Type B pancreatic cell (in vitro differentiated cells): ENCODE data around the gene ZNF311. TPM values are rescaled to one million over a fixed set of nuclear protein-coding genes. Genes with fewer than 3 reads are reported as not detected.

Experiments used
- DNase-seq: peaks from one replicate; pipeline ENCODE4 v3.0.0; 2021; ENCODE audit warnings: mixed read lengths; ENCODE audit not compliant: unreplicated experiment; ENCODE audit errors: extremely low spot score
- H3K27ac Mint-ChIP-seq: 2 replicates; pipeline ENCODE4 v1.8.0; 2021; ENCODE audit warnings: mild to moderate bottlenecking, mixed read lengths
- H3K27me3 Mint-ChIP-seq: 2 replicates; pipeline ENCODE4 v1.8.0; 2021; ENCODE audit warnings: mixed read lengths
- H3K36me3 Mint-ChIP-seq: 2 replicates; pipeline ENCODE4 v1.8.0; 2021; ENCODE audit warnings: mixed read lengths
- H3K4me1 Mint-ChIP-seq: one replicate; pipeline ENCODE4 v1.8.0; 2021; ENCODE audit warnings: mixed read lengths; ENCODE audit not compliant: unreplicated experiment
- H3K4me3 Mint-ChIP-seq: 2 replicates; pipeline ENCODE4 v1.8.0; 2021; ENCODE audit warnings: mild to moderate bottlenecking, mixed read lengths
- H3K9me3 Mint-ChIP-seq: 2 replicates; pipeline ENCODE4 v1.8.0; 2021; ENCODE audit warnings: mixed read lengths
- CTCF ChIP-seq: fragments of 200-600 bp; sonication (generic); conservative IDR thresholded peaks from 2 replicates; pipeline ENCODE4 v1.5.0; 2021; ENCODE audit warnings: antibody characterized with exemption, mild to moderate bottlenecking
- total RNA-seq: library from RNA; stranded (reverse); gene quantifications from 2 replicates; pipeline ENCODE4 v1.2.1, GENCODE V29; 2021; ENCODE audit warnings: low replicate concordance

Gene ZNF311
- total RNA-seq, 1 donor from 2014 or later = 0.68 TPM

GRCh38 chr6:28981833-28982475 lies 23.2 kb downstream of the ZNF311 start:
- Mint-ChIP-seq H3K27me3 (peaks cover 13% of the 10 kb centered on the region), H3K27ac (peak overlapping the region; percentile 94), H3K9me3 (peaks cover 11% of the 10 kb centered on the region), H3K36me3 (peaks cover 14% of the 10 kb centered on the region), H3K4me3 (peak overlapping the region; percentile 92), H3K4me1 (peaks cover 54% of the 10 kb centered on the region)
- TF ChIP-seq CTCF = no peak
- DNase-seq = peak; percentile 79

GRCh38 chr6:28981431-28981832 lies 23.7 kb downstream of the ZNF311 start:
- Mint-ChIP-seq H3K27ac (peak overlapping the region; percentile 94), H3K27me3 (peaks cover 16% of the 10 kb centered on the region), H3K4me3 (peak overlapping the region; percentile 92), H3K36me3 (peaks cover 10% of the 10 kb centered on the region), H3K9me3 (peaks cover 6% of the 10 kb centered on the region), H3K4me1 (peaks cover 54% of the 10 kb centered on the region)
- no peak for DNase-seq
- TF ChIP-seq CTCF = peak; percentile 60

GRCh38 chr6:28980852-28981430 lies 24.2 kb downstream of the ZNF311 start:
- Mint-ChIP-seq H3K27ac (peak overlapping the region; percentile 94), H3K4me3 (peak overlapping the region; percentile 92), H3K27me3 (peaks cover 16% of the 10 kb centered on the region), H3K36me3 (peaks cover 10% of the 10 kb centered on the region), H3K9me3 (peaks cover 4% of the 10 kb centered on the region), H3K4me1 (peaks cover 49% of the 10 kb centered on the region)
- peak; percentile 74 for TF ChIP-seq CTCF
- DNase-seq = no peak

GRCh38 chr6:28980137-28980851 lies 24.8 kb downstream of the ZNF311 start:
- peaks cover 13% of the 10 kb centered on the region for H3K27me3 Mint-ChIP-seq
- H3K4me3 Mint-ChIP-seq = peak overlapping the region; percentile 92
- H3K4me1 Mint-ChIP-seq = peaks cover 44% of the 10 kb centered on the region
- peaks cover under 1% of the 10 kb centered on the region for H3K9me3 Mint-ChIP-seq
- H3K27ac Mint-ChIP-seq = peak overlapping the region; percentile 94
- no peak for TF ChIP-seq CTCF
- no peak for DNase-seq
- H3K36me3 Mint-ChIP-seq = peaks cover 5% of the 10 kb centered on the region

- peak overlapping the region; percentile 92 for H3K4me3 Mint-ChIP-seq
- H3K27me3 Mint-ChIP-seq = peaks cover 12% of the 10 kb centered on the region
- peak overlapping the region; percentile 94 for H3K27ac Mint-ChIP-seq
- no peaks in the 10 kb centered on the region for H3K9me3 Mint-ChIP-seq
- no peak for TF ChIP-seq CTCF
- DNase-seq = no peak
- H3K36me3 Mint-ChIP-seq = peaks cover 5% of the 10 kb centered on the region
- peaks cover 38% of the 10 kb centered on the region for H3K4me1 Mint-ChIP-seq
Observed at GRCh38 chr6:28979679-28980078, 25.4 kb downstream of the ZNF311 start.
